Testis (tissue), 2 donors: Measurements from ENCODE around the gene NFKB1.

ENCODE experiments used
- POLR2A ChIP-seq: fragments of 450-650 bp; IDR thresholded peaks from one replicate; pipeline ENCODE4 v1.6.1; 2017; ENCODE audit warnings: antibody characterized with exemption, mild to moderate bottlenecking, moderate library complexity
- TF ChIP-seq, protein P1 (sequence below), 3 experiments: fragments of 450-650 bp in 2 of 3; fragments of 200-600 bp in 1 of 3; sonication (generic) in 1 of 3; IDR thresholded peaks; one replicate each; pipeline ENCODE4 v1.5.1; 2016 to 2019; ENCODE audit warnings: antibody characterized with exemption in 3 of 3, mild to moderate bottlenecking in 2 of 3, moderate library complexity in 1 of 3

DNA sequence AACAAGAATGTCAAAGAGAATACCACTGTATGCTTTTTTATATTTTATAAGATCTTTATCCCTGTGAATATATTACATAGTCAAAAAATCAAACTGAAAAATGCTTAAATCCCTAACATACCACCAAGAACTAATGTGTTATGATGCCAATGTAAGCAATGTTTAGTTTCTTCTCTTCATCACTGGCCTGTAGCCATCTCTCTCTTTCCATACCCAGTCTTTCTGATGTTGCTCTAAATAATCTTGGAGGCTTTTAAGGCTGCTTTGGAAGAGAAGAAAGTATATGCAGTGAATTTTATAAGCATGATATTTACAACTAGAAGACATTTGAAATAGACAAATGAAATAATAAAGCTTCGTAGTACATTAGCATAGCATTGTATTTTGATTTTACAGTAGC lies 82.9 kb downstream of the NFKB1 start:
- no peak for TF ChIP-seq POLR2A
- TF ChIP-seq, protein P1, sequence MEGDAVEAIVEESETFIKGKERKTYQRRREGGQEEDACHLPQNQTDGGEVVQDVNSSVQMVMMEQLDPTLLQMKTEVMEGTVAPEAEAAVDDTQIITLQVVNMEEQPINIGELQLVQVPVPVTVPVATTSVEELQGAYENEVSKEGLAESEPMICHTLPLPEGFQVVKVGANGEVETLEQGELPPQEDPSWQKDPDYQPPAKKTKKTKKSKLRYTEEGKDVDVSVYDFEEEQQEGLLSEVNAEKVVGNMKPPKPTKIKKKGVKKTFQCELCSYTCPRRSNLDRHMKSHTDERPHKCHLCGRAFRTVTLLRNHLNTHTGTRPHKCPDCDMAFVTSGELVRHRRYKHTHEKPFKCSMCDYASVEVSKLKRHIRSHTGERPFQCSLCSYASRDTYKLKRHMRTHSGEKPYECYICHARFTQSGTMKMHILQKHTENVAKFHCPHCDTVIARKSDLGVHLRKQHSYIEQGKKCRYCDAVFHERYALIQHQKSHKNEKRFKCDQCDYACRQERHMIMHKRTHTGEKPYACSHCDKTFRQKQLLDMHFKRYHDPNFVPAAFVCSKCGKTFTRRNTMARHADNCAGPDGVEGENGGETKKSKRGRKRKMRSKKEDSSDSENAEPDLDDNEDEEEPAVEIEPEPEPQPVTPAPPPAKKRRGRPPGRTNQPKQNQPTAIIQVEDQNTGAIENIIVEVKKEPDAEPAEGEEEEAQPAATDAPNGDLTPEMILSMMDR (IDR thresholded peaks at IDR 0.05), result no peak
